ENCODE results near the gene MRPL36.

DNA sequence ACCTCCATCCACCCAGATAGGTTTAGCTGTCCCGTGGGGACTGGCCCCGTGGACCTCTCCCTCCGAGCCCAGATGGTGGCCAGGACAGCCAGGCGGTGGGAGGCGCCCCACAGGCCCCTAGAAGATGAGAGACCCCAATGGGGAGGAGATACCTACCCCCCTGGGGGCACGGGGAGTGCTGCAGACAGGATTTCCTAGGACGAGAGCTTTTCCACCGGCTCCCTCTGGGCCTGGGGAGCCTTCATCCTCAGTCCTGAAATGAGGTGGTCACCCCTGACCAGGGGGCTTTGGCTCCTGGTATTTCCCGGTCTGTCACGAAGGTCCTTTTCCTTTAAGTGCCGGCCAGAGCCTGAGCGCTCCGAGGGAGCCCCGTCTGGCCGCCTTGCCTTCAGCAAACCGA lies 46.8 kb downstream of the MRPL36 start:
- TF ChIP-seq, protein P1, sequence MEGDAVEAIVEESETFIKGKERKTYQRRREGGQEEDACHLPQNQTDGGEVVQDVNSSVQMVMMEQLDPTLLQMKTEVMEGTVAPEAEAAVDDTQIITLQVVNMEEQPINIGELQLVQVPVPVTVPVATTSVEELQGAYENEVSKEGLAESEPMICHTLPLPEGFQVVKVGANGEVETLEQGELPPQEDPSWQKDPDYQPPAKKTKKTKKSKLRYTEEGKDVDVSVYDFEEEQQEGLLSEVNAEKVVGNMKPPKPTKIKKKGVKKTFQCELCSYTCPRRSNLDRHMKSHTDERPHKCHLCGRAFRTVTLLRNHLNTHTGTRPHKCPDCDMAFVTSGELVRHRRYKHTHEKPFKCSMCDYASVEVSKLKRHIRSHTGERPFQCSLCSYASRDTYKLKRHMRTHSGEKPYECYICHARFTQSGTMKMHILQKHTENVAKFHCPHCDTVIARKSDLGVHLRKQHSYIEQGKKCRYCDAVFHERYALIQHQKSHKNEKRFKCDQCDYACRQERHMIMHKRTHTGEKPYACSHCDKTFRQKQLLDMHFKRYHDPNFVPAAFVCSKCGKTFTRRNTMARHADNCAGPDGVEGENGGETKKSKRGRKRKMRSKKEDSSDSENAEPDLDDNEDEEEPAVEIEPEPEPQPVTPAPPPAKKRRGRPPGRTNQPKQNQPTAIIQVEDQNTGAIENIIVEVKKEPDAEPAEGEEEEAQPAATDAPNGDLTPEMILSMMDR (IDR thresholded peaks at IDR 0.05; ENCODE audit: insufficient read depth, low read length) = no peak
- no peak for TF ChIP-seq POLR2AphosphoS5 (IDR thresholded peaks at IDR 0.05; ENCODE audit: low read depth)

Measured in HL-60 (cell line).